Fibroblast of the aortic adventitia (primary cell): ENCODE data around the gene ARID5B. TPM values are rescaled to one million over a fixed set of nuclear protein-coding genes. Genes with fewer than 3 reads are reported as not detected.
A peak's percentile ranks its signal among the peaks of the same experiment; 100 is the strongest.

Source experiments
- DNase-seq: peaks from one replicate; pipeline ENCODE4 v3.0.0-alpha.2; 2010; ENCODE audit warnings: low read depth
- H3K4me3 ChIP-seq: 2 replicates; pipeline ENCODE4 v1.5.1; 2011; ENCODE audit warnings: low read depth, mild to moderate bottlenecking, control low read depth, low read length, moderate library complexity
- total RNA-seq: library from RNA; depleted of rRNA; stranded (reverse); fragments of >200 nt; gene quantifications from 2 replicates; pipeline ENCODE4 v1.2.3, GENCODE V29; 2012; ENCODE audit warnings: low replicate concordance
- TF ChIP-seq, protein P1 (sequence below): IDR thresholded peaks from 2 replicates; pipeline ENCODE4 v1.5.1; 2011; ENCODE audit warnings: mild to moderate bottlenecking, low read length, control low read depth, inconsistent platforms; ENCODE audit not compliant: insufficient read depth

ARID5B gene
- total RNA-seq, 1 donor, result 87.9 TPM

- peak; percentile 97 for DNase-seq
- TF ChIP-seq, protein P1, sequence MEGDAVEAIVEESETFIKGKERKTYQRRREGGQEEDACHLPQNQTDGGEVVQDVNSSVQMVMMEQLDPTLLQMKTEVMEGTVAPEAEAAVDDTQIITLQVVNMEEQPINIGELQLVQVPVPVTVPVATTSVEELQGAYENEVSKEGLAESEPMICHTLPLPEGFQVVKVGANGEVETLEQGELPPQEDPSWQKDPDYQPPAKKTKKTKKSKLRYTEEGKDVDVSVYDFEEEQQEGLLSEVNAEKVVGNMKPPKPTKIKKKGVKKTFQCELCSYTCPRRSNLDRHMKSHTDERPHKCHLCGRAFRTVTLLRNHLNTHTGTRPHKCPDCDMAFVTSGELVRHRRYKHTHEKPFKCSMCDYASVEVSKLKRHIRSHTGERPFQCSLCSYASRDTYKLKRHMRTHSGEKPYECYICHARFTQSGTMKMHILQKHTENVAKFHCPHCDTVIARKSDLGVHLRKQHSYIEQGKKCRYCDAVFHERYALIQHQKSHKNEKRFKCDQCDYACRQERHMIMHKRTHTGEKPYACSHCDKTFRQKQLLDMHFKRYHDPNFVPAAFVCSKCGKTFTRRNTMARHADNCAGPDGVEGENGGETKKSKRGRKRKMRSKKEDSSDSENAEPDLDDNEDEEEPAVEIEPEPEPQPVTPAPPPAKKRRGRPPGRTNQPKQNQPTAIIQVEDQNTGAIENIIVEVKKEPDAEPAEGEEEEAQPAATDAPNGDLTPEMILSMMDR, result no peak
- no peak overlapping the region for H3K4me3 ChIP-seq
Observed at GRCh38 chr10:62130948-62131347, 229.4 kb downstream of the ARID5B start.

GRCh38 chr10:62131724-62132123, 230.2 kb downstream of the ARID5B start:
- TF ChIP-seq, protein P1, result no peak
- no peak overlapping the region for H3K4me3 ChIP-seq
- no peak for DNase-seq

DNA sequence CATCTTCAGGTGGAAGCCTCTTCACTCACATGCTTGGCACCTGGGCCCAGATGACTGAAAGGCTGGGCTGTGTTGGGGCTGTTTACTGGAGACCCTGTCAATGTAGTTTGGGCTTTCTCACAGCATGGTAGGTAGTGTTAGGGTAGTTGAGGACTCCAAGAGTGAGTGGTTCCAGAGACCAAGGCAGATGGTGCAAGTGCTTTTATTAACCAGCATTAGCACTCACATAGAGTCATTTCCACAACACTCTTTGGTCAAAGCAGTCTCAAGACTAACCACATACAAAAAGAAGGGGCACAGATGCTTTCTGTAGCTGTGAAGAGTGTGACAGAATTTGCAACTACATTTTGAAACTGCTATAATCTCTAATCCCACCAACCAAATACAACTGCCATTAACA, 232.1 kb downstream of the ARID5B start:
- no peak overlapping the region for H3K4me3 ChIP-seq
- DNase-seq, result no peak
- TF ChIP-seq, protein P1, result no peak

GRCh38 chr10:62136931-62137330, 235.4 kb downstream of the ARID5B start:
- DNase-seq, result no peak

More at GRCh38 chr10:62136931-62137330, 235.4 kb downstream of the ARID5B start:
- H3K4me3 ChIP-seq, result no peak overlapping the region
- TF ChIP-seq, protein P1, result no peak

Other genes with a start within 250 kb of the ARID5B start
- 3.4 and 6.2 TPM in 2 replicates for gene CABCOCO1, start 238.8 kb upstream of the ARID5B start, total RNA-seq